C4-2B (cell line): ENCODE data around the gene IL36B.

ENCODE experiments used
- ZFX ChIP-seq: fragments of 450-650 bp; IDR thresholded peaks from 2 replicates; pipeline ENCODE4 v1.6.1; 2017
- TF ChIP-seq, protein P1 (sequence below): fragments of 450-650 bp; conservative IDR thresholded peaks from 2 replicates; pipeline ENCODE4 v1.5.1; 2017; ENCODE audit warnings: mild to moderate bottlenecking

DNA sequence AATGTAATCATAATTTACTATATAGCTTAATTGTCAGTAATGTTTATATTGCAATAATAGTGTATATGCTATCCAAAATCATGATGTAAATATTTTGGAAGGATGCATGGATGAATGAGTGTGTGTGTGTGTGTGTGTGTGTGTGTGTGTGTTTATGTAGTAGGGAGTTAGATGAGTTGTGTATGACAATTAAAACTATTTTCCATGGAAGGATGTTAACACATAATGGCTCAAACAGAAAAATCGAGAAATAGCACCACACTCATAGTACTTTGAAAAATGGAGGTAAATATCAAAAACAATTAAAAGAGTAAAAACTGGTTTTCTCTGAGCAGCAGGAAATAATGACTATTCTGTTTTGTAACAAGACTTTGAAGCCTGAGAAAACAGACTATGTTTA lies 55.5 kb downstream of the IL36B start:
- TF ChIP-seq, protein P1, sequence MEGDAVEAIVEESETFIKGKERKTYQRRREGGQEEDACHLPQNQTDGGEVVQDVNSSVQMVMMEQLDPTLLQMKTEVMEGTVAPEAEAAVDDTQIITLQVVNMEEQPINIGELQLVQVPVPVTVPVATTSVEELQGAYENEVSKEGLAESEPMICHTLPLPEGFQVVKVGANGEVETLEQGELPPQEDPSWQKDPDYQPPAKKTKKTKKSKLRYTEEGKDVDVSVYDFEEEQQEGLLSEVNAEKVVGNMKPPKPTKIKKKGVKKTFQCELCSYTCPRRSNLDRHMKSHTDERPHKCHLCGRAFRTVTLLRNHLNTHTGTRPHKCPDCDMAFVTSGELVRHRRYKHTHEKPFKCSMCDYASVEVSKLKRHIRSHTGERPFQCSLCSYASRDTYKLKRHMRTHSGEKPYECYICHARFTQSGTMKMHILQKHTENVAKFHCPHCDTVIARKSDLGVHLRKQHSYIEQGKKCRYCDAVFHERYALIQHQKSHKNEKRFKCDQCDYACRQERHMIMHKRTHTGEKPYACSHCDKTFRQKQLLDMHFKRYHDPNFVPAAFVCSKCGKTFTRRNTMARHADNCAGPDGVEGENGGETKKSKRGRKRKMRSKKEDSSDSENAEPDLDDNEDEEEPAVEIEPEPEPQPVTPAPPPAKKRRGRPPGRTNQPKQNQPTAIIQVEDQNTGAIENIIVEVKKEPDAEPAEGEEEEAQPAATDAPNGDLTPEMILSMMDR: no peak
- no peak for TF ChIP-seq ZFX
